Measurements from ENCODE around the gene PPP6R2. TPM values are rescaled to one million over a fixed set of nuclear protein-coding genes. Genes with fewer than 3 reads are reported as not detected.
"Not testable (repeated sequence)": the region's sequence is repeated elsewhere in the genome, so short reads cannot be mapped to it uniquely, and the experiment has no call there.

The PPP6R2 gene
- total and polyA plus RNA-seq, 4 donors: 35.2 to 70.0 (median 46.6) TPM

GRCh38 chr22:50320671-50321325 is 22.3 kb upstream of the PPP6R2 start:
- H3K36me3 ChIP-seq (ENCODE audit: control insufficient read depth in 4 of 4, insufficient read depth in 4 of 4, low read length in 4 of 4): peaks cover 0 to 2% (median 0%) of the 10 kb centered on the region in 4 donors
- TF ChIP-seq CTCF (IDR thresholded peaks at IDR 0.05; ENCODE audit: control extremely low read depth, extremely low read depth): no peak
- H3K27me3 ChIP-seq (ENCODE audit: control insufficient read depth in 3 of 3, insufficient read depth in 3 of 3, low read length in 2 of 3): no peaks in the 10 kb centered on the region
- H3K9me3 ChIP-seq (ENCODE audit: control insufficient read depth in 4 of 4, insufficient read depth in 3 of 4, low read length in 3 of 4): no peaks in the 10 kb centered on the region
- DNase-seq (no peak), ATAC-seq (ENCODE audit: insufficient read depth, low FRiP score) (no peak)
- no peak overlapping the region for H3K9ac ChIP-seq (ENCODE audit: insufficient read depth in 1 of 2, low read length in 2 of 2)
- peaks cover 0 to 1% (median 0%) of the 10 kb centered on the region in 5 donors for H3K4me1 ChIP-seq (ENCODE audit: control insufficient read depth in 5 of 5, insufficient read depth in 5 of 5, low read length in 5 of 5)
- H3K27ac ChIP-seq (ENCODE audit: low read depth in 1 of 2, low read length in 1 of 2): no peak overlapping the region
- 86 to 89% methylated on average over 10 of the region's 10 CpGs for WGBS, 2 donors
- H3K4me3 ChIP-seq: no peak overlapping the region

- H3K4me1 ChIP-seq (ENCODE audit: control insufficient read depth in 5 of 5, insufficient read depth in 5 of 5, low read length in 5 of 5); H3K27ac ChIP-seq (ENCODE audit: low read depth in 1 of 2, low read length in 1 of 2); H3K36me3 ChIP-seq (ENCODE audit: control insufficient read depth in 4 of 4, insufficient read depth in 4 of 4, low read length in 4 of 4); H3K9ac ChIP-seq (ENCODE audit: insufficient read depth in 1 of 2, low read length in 2 of 2); H3K9me3 ChIP-seq (ENCODE audit: control insufficient read depth in 4 of 4, insufficient read depth in 3 of 4, low read length in 3 of 4); ATAC-seq (ENCODE audit: insufficient read depth, low FRiP score); H3K4me3 ChIP-seq; H3K27me3 ChIP-seq (ENCODE audit: control insufficient read depth in 3 of 3, insufficient read depth in 3 of 3, low read length in 2 of 3); DNase-seq: not testable (repeated sequence)
- WGBS, 2 donors: 86 to 95% methylated on average over 9 of the region's 10 CpGs
Measured at GRCh38 chr22:50322382-50323104, 20.6 kb upstream of the PPP6R2 start.

- H3K4me1 ChIP-seq (ENCODE audit: control insufficient read depth in 5 of 5, insufficient read depth in 5 of 5, low read length in 5 of 5): peaks cover 0 to 13% (median 6%) of the 10 kb centered on the region in 5 donors
- TF ChIP-seq CTCF (IDR thresholded peaks at IDR 0.05; ENCODE audit: control extremely low read depth, extremely low read depth): no peak
- H3K36me3 ChIP-seq (ENCODE audit: control insufficient read depth in 4 of 4, insufficient read depth in 4 of 4, low read length in 4 of 4): no peaks in the 10 kb centered on the region
- WGBS, 2 donors: 96 to 97% methylated on average over 5 of the region's 5 CpGs
- H3K27ac ChIP-seq (ENCODE audit: low read depth in 1 of 2, low read length in 1 of 2): no peak overlapping the region
- no peak overlapping the region for H3K9ac ChIP-seq (ENCODE audit: insufficient read depth in 1 of 2, low read length in 2 of 2)
- ATAC-seq (ENCODE audit: insufficient read depth, low FRiP score): no peak
- no peaks in the 10 kb centered on the region for H3K27me3 ChIP-seq (ENCODE audit: control insufficient read depth in 3 of 3, insufficient read depth in 3 of 3, low read length in 2 of 3)
- H3K4me3 ChIP-seq: no peak overlapping the region
- H3K9me3 ChIP-seq (ENCODE audit: control insufficient read depth in 4 of 4, insufficient read depth in 3 of 4, low read length in 3 of 4): no peaks in the 10 kb centered on the region
- no peak for DNase-seq
Measured at GRCh38 chr22:50323900-50324299, 19.2 kb upstream of the PPP6R2 start.

GRCh38 chr22:50325444-50326224 is 17.5 kb upstream of the PPP6R2 start:
- DNase-seq (no peak), ATAC-seq (ENCODE audit: insufficient read depth, low FRiP score) (no peak)
- TF ChIP-seq CTCF (IDR thresholded peaks at IDR 0.05; ENCODE audit: control extremely low read depth, extremely low read depth): no peak
- Histone ChIP-seq H3K4me3 (no peak overlapping the region), H3K36me3 (ENCODE audit: control insufficient read depth in 4 of 4, insufficient read depth in 4 of 4, low read length in 4 of 4) (no peaks in the 10 kb centered on the region), H3K4me1 (ENCODE audit: control insufficient read depth in 5 of 5, insufficient read depth in 5 of 5, low read length in 5 of 5) (peaks cover 0 to 13% (median 6%) of the 10 kb centered on the region in 5 donors), H3K27me3 (ENCODE audit: control insufficient read depth in 3 of 3, insufficient read depth in 3 of 3, low read length in 2 of 3) (no peaks in the 10 kb centered on the region), H3K9ac (ENCODE audit: insufficient read depth in 1 of 2, low read length in 2 of 2) (no peak overlapping the region), H3K9me3 (ENCODE audit: control insufficient read depth in 4 of 4, insufficient read depth in 3 of 4, low read length in 3 of 4) (no peaks in the 10 kb centered on the region), H3K27ac (ENCODE audit: low read depth in 1 of 2, low read length in 1 of 2) (no peak overlapping the region)
- 85 to 91% methylated on average over 19 of the region's 19 CpGs for WGBS, 2 donors
